Activated naive CD4-positive, alpha-beta T cell treated with anti-CD3 and anti-CD28 coated beads, Interleukin-2, amount 50 U/mL, for 72 hours (primary cell): ENCODE results near the gene RIPOR3. TPM values are rescaled to one million over a fixed set of nuclear protein-coding genes. Genes with fewer than 3 reads are reported as not detected.
A peak's percentile ranks its signal among the peaks of the same experiment; 100 is the strongest.
"Not testable (repeated sequence)": the region's sequence is repeated elsewhere in the genome, so short reads cannot be mapped to it uniquely, and the experiment has no call there.

Source experiments
- ATAC-seq, 2 donors: fragments of 150-1000 bp; cut with Tn5 transposase; 2 replicates each; pipeline ENCODE4 v1.10.0; 2021; ENCODE audit warnings: mild to moderate bottlenecking in 2 of 2, moderate library complexity in 2 of 2
- DNase-seq, 2 donors: peaks; one replicate each; pipeline ENCODE4 v3.0.0; 2021 to 2022; ENCODE audit warnings: low spot score in 2 of 2
- H3K27ac Mint-ChIP-seq, 2 donors: one replicate each; pipeline ENCODE4 v1.8.0; 2022; ENCODE audit warnings: mild to moderate bottlenecking in 2 of 2, mixed read lengths in 2 of 2
- H3K36me3 Mint-ChIP-seq, 2 donors: one replicate each; pipeline ENCODE4 v1.8.0; 2022; ENCODE audit warnings: mixed read lengths in 2 of 2
- H3K9me3 Mint-ChIP-seq, 2 donors: one replicate each; pipeline ENCODE4 v1.8.0; 2022; ENCODE audit warnings: mixed read lengths in 2 of 2
- total RNA-seq, 2 donors: library from RNA; stranded (reverse); gene quantifications; one replicate each; pipeline ENCODE4 v1.2.3, GENCODE V29; 2022

Gene RIPOR3
- total RNA-seq, 2 donors from 2014 or later, result 0.08 TPM; not detected in 1

- ATAC-seq (no peak), DNase-seq (no peak)
- Mint-ChIP-seq H3K27ac (no peak overlapping the region), H3K9me3 (no peaks in the 10 kb centered on the region), H3K36me3 (no peaks in the 10 kb centered on the region)
Observed at GRCh38 chr20:50692552-50692933, 1.2 kb upstream of the RIPOR3 start.

- H3K27ac Mint-ChIP-seq, result peak overlapping the region in 1 of 2 donors; percentile 50
- ATAC-seq (no peak), DNase-seq (no peak)
- no peaks in the 10 kb centered on the region for H3K36me3 Mint-ChIP-seq
- H3K9me3 Mint-ChIP-seq, result no peaks in the 10 kb centered on the region
Observed at GRCh38 chr20:50691573-50692551, 520 bp upstream of the RIPOR3 start.

GRCh38 chr20:50689864-50690649, 1.3 kb downstream of the RIPOR3 start:
- Mint-ChIP-seq H3K9me3 (no peaks in the 10 kb centered on the region), H3K27ac (no peak overlapping the region), H3K36me3 (no peaks in the 10 kb centered on the region)
- DNase-seq (no peak), ATAC-seq (no peak)

GRCh38 chr20:50688256-50688975, 2.9 kb downstream of the RIPOR3 start:
- Mint-ChIP-seq H3K36me3 (no peaks in the 10 kb centered on the region), H3K27ac (no peak overlapping the region), H3K9me3 (no peaks in the 10 kb centered on the region)
- DNase-seq, result no peak
- ATAC-seq, result no peak

GRCh38 chr20:50686821-50687220, 4.5 kb downstream of the RIPOR3 start:
- DNase-seq (no peak), ATAC-seq (no peak)
- no peak overlapping the region for H3K27ac Mint-ChIP-seq
- H3K36me3 Mint-ChIP-seq, result no peaks in the 10 kb centered on the region
- H3K9me3 Mint-ChIP-seq, result no peaks in the 10 kb centered on the region

- no peak for ATAC-seq
- Mint-ChIP-seq H3K9me3 (no peaks in the 10 kb centered on the region), H3K27ac (no peak overlapping the region), H3K36me3 (no peaks in the 10 kb centered on the region)
- DNase-seq, result no peak
Observed at GRCh38 chr20:50683570-50683969, 7.8 kb downstream of the RIPOR3 start.

GRCh38 chr20:50682947-50683530, 8.3 kb downstream of the RIPOR3 start:
- H3K36me3 Mint-ChIP-seq, result no peaks in the 10 kb centered on the region
- no peaks in the 10 kb centered on the region for H3K9me3 Mint-ChIP-seq
- H3K27ac Mint-ChIP-seq, result no peak overlapping the region
- ATAC-seq, result no peak
- no peak for DNase-seq

GRCh38 chr20:50682065-50682464, 9.3 kb downstream of the RIPOR3 start:
- Mint-ChIP-seq H3K9me3 (no peaks in the 10 kb centered on the region), H3K36me3 (no peaks in the 10 kb centered on the region), H3K27ac (no peak overlapping the region)
- ATAC-seq (no peak), DNase-seq (no peak)

- no peaks in the 10 kb centered on the region for H3K36me3 Mint-ChIP-seq
- no peak for ATAC-seq
- H3K27ac Mint-ChIP-seq, result no peak overlapping the region
- DNase-seq, result no peak
- H3K9me3 Mint-ChIP-seq, result no peaks in the 10 kb centered on the region
Observed at GRCh38 chr20:50681359-50682064, 9.8 kb downstream of the RIPOR3 start.

- DNase-seq (no peak), ATAC-seq (no peak)
- H3K36me3 Mint-ChIP-seq, result no peaks in the 10 kb centered on the region
- no peaks in the 10 kb centered on the region for H3K9me3 Mint-ChIP-seq
- no peak overlapping the region for H3K27ac Mint-ChIP-seq
Observed at GRCh38 chr20:50680105-50680960, 11.0 kb downstream of the RIPOR3 start.

GRCh38 chr20:50679753-50680104, 11.6 kb downstream of the RIPOR3 start:
- Mint-ChIP-seq H3K9me3 (no peaks in the 10 kb centered on the region), H3K36me3 (no peaks in the 10 kb centered on the region), H3K27ac (no peak overlapping the region)
- DNase-seq (no peak), ATAC-seq (no peak)

- Mint-ChIP-seq H3K9me3 (no peaks in the 10 kb centered on the region), H3K36me3 (no peaks in the 10 kb centered on the region), H3K27ac (peak overlapping the region in 1 of 2 donors; percentile 22)
- no peak for DNase-seq
- ATAC-seq, result no peak
Observed at GRCh38 chr20:50678169-50678898, 13.0 kb downstream of the RIPOR3 start.

GRCh38 chr20:50676858-50677257, 14.5 kb downstream of the RIPOR3 start:
- H3K27ac Mint-ChIP-seq, result no peak overlapping the region

GRCh38 chr20:50676377-50676731, 15.0 kb downstream of the RIPOR3 start:
- not testable (repeated sequence) for DNase-seq, H3K27ac Mint-ChIP-seq, H3K36me3 Mint-ChIP-seq

More at GRCh38 chr20:50676858-50677257, 14.5 kb downstream of the RIPOR3 start:
- no peaks in the 10 kb centered on the region for H3K36me3 Mint-ChIP-seq
- DNase-seq, result no peak
- H3K9me3 Mint-ChIP-seq, result no peaks in the 10 kb centered on the region
- no peak for ATAC-seq

More at GRCh38 chr20:50676377-50676731, 15.0 kb downstream of the RIPOR3 start:
- ATAC-seq, H3K9me3 Mint-ChIP-seq: not testable (repeated sequence)
